GM18909 (cell line): ENCODE results near the gene ANGPTL1.

Source experiments
- ATAC-seq: cut with Tn5 transposase; IDR thresholded peaks from one replicate; pipeline ENCODE4 v1.9.1; 2021; ENCODE audit warnings: mild to moderate bottlenecking; ENCODE audit not compliant: unreplicated experiment, poor library complexity

ANGPTL1 gene, protein sequence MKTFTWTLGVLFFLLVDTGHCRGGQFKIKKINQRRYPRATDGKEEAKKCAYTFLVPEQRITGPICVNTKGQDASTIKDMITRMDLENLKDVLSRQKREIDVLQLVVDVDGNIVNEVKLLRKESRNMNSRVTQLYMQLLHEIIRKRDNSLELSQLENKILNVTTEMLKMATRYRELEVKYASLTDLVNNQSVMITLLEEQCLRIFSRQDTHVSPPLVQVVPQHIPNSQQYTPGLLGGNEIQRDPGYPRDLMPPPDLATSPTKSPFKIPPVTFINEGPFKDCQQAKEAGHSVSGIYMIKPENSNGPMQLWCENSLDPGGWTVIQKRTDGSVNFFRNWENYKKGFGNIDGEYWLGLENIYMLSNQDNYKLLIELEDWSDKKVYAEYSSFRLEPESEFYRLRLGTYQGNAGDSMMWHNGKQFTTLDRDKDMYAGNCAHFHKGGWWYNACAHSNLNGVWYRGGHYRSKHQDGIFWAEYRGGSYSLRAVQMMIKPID

DNA sequence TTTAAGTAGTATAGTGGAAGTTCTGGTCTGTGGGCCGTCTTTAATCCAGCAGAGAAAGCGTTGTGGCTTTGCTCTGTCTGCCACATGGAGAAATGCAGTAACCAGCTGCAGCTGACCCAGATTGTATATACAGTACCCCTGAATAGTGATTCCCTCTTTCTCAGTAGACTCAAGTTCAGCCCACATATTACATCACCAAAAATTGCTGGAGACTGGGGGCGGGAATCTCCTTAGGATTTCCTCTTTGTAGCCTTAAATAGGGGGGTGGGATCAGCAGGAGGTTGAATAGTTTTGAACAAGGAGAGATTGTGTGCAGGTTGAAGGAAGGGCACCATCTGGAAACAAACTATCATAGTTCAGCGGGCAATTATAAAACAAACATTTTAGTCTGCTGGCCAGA lies at the start of gene ANGPTL1:
ANGPTL1 (minus strand) TSS at position 134 of the 400 bp plus-strand sequence. CDS start 5,301 bp downstream, outside the sequence.
- no peak for ATAC-seq

DNA sequence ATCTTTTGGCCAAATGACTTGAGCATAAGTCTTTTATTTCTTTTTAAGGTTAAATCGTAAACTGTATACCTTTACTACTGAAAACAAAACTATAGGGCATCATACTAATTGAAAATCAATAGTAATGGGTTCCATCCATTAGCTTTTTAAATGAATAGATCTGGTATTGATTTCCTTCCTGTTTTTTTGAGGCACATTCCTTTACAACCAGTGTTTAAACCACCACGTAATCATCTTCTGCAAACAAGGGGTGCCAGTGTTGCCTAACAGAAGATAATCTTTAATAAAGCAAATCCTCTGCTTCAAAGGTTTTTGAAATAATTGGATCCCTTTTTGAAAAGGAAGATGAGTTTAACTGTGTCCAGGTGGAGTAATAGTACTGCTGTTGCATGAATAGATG lies 48.7 kb upstream of the ANGPTL1 start:
- ATAC-seq = no peak

DNA sequence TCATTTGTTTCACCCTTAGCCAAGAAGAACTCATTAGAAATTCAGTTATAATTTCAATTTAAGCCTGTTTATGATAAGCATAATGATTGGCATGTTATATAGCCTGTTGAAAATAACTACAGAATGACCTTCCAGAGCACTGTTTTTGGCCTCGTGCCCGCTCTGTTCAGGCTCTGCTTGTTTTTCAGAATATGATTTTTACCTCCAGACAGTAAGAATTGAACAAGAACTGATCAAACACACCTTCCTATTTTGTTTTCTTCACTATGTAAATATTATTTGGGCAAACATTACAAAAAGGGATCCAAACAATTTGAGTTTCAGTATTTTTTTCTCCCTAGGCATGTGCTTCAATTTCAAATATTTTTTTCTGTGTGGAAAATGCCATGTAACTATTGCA lies 48.1 kb upstream of the ANGPTL1 start:
- no peak for ATAC-seq

DNA sequence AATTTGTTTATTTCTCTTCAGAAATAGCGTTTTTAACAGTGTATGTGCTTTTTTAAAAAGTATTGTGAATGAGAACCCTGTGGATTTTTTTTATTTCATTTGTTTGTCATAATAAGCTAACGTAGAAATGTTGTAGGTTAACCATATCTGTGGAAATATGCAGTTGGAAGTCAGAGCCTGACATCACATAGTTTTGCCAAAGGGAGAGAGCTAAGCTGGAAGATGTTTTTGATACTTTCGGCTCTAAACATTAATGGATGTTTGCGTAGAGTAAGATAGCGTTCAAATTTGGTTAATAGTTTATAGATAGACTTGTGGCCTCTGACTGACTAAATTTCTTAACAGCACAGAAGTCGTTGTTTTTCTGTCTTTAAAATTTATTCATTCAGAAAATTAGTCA lies 47.4 kb upstream of the ANGPTL1 start:
- no peak for ATAC-seq

DNA sequence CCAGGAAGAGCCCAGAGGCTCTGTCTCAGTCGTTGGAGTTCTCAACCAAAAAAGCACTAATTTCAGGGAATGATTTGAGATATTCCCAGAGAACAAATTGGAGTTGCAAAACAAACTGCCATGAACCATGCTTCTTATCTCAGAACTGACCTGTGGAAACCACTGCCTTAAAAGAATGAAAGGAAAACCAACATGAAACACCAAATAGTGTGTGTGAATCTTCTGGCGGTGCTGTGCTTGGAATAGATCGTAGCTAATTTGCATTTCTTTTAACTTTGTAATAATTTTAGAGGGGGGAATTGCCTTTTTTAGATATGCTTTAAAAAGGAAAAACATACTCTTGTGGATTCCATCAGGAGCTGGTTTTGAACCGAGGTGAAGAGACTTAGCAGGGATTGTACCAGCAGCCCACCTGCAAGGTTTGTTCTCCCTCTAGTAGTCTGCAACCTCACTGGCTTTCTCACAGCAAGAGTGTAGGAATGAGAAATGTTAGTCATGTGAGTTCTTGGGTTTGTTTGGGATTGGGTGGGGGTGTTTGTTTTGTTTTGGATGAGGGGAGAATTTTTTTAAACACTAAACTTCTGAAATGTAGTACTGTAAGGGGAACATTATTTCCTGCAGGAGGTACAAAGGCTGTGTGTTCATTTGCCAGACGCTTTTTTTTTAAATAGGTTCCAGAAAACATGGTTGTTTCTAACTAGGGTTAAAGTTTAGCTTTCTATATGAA lies 45.7 kb upstream of the ANGPTL1 start:
- no peak for ATAC-seq

DNA sequence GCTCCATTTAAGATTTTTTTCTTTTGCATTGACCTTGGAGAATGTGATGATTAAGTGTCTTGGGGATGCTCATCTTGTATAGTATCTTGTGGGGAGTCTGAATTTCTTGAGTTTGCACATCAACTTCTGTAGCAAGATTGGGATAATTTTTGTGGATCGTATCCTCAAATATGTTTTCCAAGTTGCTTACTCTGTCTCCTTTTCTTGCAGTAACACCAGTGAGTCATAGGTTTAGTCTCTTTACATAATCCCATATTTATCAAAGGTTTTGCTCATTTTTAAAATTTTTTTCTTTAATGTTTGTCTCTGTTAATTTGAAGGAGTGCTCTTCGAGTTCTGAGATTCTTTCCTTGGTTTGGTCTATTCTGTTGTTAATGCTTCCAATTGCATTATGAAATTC lies 41.7 kb upstream of the ANGPTL1 start:
- no peak for ATAC-seq

DNA sequence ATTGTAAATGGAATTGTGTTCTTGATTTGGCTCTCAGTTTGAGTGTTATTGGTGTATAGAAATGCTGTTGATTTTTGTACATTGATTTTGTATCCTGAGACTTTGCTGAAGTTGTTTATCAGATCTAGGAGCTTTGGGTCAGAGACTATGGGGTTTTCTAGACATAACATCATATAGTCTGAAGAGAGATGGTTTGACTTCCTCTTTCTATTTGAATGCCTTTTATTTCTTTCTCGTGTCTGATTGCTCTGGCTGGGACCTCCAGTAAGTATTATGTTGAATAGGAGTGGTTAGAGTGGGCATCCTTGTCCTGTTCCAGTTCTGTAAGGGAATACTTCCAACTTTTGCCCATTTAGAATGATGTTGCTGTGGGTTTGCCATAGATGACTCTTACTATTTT lies 39.1 kb upstream of the ANGPTL1 start:
- no peak for ATAC-seq

DNA sequence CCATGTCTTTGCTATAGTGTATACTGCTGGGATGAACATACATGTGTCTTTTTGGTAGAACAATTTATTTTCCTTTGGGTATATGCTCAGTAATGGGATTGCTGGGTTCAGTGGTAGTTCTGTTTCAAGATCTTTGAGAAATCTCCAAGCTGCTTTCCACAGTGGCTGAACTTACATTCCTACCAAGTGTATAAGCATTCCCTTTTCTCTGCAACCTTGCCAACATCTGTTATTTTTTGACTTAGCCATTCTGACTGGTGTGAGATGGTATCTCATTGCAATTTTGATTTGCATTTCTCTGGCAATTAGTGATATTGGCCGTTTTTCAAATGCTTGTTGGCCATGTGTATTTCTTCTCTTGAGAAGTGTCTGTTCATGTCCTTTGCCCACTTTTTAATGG lies 37.5 kb upstream of the ANGPTL1 start:
- ATAC-seq = no peak

DNA sequence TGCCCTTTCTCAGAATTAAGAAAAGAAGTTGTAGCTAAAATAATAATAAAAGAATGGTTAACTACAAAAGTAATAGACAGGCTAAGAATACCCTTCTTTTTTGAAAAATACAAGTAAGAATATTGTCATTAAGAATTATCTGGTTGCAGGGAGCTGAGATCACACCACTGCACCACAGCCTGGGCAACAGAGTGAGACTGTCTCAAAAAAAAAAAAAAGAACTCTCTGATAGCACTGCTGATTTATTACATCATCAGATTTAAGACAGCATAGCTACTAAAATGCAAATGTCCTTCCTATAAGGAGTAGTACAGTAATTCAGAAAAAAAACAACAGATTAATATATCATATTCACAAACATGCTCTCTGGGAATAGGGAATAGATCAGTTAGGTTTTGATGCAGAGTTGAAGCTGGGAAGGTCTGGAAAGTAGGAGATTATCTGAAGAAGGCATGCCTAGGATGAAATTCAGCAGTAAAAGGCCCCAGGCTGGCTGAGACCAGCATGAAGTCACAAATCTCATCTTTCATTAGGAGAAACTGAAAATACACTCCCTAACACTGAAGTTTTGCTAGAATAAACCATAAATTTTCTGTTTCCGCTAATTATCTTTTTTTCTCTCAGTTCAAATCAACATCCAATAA lies 30.7 kb upstream of the ANGPTL1 start:
- ATAC-seq = no peak

DNA sequence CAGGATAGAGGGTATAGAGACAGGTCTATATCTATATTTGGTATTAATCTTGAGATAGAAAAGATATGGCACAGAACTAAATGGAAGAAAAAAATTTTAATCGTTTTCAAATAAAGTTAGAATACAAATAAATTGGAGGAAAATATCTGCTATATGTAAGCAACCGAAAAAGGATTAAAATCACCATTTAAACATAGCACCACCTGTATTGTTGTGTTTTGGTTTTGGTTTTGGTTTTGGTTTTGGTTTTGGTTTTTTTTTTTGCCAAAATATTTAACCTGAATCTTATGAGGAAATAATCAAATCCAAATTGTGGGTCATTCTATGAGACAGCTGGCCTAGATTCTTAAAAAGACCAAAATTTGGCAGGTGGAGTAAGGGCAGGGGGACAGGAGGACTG lies 28.5 kb upstream of the ANGPTL1 start:
- ATAC-seq = no peak

DNA sequence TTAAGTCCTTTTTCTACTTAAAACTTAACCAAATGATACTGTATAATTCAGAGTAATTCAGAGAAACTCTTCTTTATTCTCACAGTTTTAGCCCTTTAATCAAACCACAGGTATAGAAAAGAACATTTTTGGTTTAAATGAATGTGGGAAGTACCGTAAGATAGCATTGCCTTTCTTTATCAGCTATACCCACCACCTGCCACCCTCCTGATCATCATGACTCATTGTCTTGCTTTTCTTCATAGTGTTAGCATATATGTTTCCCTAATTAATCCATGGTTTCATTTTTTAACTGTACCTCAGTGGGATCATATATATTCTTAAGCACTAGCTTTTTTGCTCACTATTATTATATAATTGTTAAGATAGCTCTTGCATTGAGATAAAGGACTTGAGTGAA lies 27.5 kb upstream of the ANGPTL1 start:
- ATAC-seq = no peak

DNA sequence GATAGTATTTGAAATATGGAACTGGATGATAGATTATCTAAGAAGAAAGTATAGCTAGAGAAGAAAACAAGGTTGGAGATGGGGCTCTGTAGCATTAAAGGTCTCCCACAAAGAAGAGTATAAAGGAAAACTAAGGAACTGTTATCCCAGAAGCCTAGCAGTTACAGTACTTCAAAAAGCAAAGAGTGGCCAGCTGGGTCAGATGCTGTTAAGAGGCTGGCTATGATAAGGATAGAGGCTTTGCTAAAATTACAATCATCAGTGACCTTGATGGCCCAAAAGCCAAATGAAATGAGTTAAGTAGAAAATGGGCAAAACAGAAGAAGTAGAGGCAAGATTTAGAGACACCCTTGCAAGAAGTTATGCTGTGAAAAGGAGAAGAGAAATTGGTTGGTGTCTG lies 25.1 kb upstream of the ANGPTL1 start:
- no peak for ATAC-seq

DNA sequence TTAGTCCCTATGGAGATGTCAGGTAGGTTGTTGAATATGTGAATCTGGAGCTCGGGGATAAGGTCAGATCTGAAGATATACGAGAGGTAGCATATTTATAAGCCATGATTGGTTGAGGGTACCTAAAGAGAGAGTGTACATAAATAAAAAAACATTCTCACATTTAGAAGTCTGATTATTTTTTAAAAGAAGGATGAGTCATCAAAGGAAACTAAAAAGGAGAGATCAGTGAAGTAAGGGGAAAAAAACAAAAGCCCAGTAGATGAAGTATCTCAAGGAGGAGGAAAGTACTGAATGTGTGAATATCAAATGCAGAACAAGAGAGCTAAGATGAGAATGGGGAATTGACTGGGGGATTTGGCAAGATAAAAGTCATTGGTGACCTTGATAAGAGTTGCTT lies 15.7 kb upstream of the ANGPTL1 start:
- ATAC-seq = no peak

DNA sequence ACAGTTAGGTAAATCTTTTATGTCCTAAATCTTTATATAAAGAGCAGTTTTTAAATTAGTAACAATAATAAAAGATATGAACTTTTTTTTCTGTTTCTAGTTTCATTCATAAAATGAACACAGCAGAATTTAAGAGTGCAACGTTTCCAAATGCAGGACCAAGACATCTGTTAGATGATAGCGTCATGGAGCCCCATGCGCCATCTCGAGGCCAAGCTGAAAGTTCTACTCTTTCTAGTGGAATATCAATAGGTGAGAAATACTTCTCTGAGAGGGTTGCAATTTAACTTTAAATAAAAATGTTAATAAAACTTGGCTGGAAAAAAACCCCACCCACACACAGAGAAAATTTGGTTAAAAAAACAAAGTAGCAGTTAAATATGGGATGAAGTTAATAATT lies 15.0 kb upstream of the ANGPTL1 start:
- ATAC-seq = no peak

DNA sequence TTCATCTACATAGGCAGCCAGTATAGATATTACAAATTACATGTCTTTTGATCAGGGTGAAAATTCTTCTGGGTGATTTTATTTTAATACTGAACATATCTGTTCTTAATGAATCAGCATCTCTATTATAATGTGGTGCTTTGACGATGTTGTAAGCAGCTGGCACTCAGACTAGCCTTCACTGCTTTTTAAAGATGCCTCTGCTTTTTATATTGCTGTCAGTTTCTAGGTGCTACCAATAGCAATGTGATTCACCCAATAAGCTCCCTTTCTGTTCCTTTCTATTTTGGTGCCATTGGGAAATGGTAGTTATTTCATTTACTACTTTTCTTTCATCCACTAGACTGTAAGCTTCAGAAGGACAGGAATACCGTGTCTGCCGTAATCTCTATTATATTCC lies 11.1 kb upstream of the ANGPTL1 start:
- ATAC-seq = no peak

DNA sequence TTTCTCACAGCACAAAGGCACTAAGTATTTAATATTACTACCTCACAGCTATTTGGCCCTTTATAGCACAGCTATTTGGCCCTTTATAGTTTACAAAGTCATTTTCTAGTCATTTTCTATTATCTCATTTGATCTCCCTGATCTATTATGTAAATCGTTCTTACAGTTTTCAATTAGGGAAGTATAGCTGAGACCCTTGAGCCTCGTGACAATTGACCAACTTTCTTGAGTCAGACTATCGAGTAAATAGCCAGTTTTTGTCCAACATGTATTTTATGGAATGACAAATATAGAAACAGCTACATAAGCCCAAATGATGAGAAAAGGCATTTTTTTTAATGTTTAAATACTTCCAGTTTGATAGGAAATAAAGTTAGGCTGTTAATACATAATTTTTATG lies 7.0 kb upstream of the ANGPTL1 start:
- ATAC-seq = no peak

DNA sequence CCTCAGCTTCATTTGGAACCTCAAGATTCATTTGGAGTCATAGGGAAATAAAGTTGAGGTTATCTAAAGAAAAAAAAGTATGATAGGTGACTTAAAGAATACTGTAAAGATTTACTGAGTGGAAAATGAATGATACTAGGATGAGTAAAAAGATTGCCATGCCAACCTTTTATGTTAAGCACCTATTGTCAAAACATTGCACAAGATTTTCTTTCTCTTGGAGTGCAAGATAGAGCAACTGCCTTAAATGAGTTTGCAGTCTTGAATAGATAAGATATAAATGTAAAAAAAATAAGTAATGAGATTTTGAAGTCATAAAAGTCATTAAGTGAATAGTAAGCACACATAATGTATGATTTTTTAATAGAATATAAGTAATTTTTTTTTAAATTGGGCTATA lies 5.1 kb upstream of the ANGPTL1 start:
- ATAC-seq = no peak

DNA sequence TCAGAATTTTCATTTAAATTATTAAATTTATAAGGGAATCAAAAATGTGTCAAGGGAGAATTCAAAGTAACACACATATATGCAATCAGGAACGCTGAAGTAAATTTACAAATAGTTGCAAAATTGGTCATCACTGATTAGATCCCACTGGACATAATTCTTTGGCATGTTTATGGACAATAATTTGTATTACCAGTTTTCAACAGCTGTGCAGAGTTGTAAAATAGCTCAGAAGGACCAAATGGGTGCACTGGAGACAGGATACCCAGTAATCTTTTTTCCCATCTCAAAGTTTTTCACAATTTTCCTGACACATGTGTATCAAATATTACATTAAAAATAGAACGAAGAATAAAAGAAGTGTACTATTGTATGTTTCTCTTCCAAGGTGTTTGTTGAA lies 4.1 kb upstream of the ANGPTL1 start:
- ATAC-seq = no peak

DNA sequence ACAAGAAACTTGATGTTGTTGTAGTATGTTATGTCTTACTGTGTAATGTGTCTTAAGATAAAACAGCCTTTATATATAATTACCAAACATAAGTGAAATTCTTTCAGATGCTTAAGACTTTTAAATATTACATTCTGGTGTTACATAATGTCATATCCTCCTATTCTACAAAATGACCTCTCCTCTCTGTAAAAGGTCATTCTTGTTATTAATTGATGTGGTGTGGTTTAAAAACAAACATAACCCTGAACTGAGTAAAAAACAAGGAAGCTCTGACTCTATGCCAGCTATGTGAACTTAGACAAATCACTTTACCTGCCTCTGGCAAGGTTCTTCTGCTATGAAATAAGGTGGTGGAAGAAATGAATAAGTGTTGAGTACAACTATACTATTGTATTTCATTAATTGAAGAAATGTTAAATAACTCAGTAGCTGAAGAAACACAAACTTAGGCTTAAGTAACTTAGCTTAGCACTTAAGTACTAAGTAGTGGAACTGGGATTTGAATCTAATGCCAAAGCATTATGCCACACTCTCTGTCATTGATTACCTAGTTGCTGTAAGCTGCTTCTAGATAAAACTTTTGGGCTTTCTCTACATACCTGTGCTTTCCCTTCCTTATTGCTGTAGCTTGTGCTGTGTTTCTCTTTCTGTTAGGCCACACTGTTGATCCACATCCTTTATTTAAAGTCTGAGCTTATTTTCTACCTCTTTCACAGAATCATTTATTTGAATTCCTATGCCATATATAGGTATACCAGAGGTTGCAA lies 859 bp upstream of the ANGPTL1 start:
- ATAC-seq = no peak

DNA sequence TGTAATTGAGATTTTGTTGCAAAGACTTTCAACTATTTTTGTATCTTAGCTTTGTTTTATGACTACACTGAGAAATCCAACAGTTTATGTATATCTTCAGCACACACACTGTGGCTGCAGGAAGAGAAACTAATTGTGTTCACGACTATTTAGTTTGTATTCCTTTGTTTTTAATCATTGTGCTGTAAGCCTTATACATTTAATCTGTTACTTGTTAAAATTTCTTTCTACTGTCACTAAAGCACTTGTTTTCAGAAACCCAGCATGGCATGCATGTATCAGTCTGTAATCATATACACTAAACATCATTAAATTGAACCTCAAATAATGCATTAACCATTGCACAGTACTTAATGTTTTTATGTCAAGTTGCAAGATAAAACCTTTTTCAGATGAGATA lies 656 bp downstream of the ANGPTL1 start:
- ATAC-seq = no peak
